Measurements from ENCODE around the gene SMOC1. TPM values are rescaled to one million over a fixed set of nuclear protein-coding genes. Genes with fewer than 3 reads are reported as not detected.

The SMOC1 gene
- total RNA-seq, 2 donors from 2014 or later, result 5.3 to 14.0 TPM

DNA sequence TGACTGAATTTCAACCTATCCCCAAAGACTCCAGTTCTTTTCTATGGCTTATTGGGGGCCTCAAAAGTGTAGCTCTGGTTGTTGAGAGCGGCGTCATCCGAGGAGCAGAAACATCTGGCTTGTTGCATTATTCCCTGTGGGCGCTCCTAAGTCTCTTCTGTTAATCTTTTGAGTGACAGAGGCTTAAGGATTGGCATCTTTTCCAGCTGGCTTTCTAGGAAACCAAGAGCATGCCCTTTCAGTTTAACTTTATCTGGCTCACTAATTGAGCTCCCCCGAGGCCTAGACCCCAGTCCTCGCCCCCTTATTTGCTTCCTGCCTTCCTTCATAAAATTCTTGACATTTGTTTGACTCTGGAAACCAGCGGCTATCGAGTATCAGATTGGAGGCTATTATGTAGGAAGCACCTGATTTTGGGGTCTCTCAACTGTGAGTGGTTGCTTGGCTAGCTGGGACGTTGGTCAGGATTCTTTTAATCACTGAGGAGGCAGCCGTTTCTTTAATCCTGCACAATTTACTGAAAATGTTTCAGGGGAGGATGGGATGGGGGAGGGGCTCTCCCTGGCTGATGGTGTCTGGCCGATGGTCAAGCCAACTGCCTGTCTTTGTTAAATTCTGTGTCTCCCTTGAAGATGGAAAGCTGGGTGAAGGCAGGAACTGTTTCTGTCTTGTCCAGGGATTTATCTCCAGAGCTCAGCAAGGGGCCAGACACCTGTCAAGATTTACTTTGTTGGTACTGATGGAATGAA, 3.1 kb downstream of the SMOC1 start:
- WGBS, 2 donors, result 60 to 73% methylated on average over 11 of the region's 11 CpGs
- intact Hi-C loops (cut with DNase I), result no loop called here
- no peak overlapping the region for H3K4me3 ChIP-seq
- DNase-seq, result no peak
- no peak overlapping the region for H3K27ac ChIP-seq
- no peak for TF ChIP-seq POLR2A (IDR thresholded peaks at IDR 0.05)
- TF ChIP-seq, protein P1, sequence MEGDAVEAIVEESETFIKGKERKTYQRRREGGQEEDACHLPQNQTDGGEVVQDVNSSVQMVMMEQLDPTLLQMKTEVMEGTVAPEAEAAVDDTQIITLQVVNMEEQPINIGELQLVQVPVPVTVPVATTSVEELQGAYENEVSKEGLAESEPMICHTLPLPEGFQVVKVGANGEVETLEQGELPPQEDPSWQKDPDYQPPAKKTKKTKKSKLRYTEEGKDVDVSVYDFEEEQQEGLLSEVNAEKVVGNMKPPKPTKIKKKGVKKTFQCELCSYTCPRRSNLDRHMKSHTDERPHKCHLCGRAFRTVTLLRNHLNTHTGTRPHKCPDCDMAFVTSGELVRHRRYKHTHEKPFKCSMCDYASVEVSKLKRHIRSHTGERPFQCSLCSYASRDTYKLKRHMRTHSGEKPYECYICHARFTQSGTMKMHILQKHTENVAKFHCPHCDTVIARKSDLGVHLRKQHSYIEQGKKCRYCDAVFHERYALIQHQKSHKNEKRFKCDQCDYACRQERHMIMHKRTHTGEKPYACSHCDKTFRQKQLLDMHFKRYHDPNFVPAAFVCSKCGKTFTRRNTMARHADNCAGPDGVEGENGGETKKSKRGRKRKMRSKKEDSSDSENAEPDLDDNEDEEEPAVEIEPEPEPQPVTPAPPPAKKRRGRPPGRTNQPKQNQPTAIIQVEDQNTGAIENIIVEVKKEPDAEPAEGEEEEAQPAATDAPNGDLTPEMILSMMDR (IDR thresholded peaks at IDR 0.05), result no peak
- H3K27me3 ChIP-seq, result no peaks in the 10 kb centered on the region
- H3K36me3 ChIP-seq (replicated peaks in 1 of 2; ENCODE audit: insufficient read depth in 1 of 2, low read depth in 2 of 2), result no peaks in the 10 kb centered on the region
- ATAC-seq, result no peak
- peaks cover 24% of the 10 kb centered on the region for H3K4me1 ChIP-seq
- H3K9me3 ChIP-seq, result no peaks in the 10 kb centered on the region

DNA sequence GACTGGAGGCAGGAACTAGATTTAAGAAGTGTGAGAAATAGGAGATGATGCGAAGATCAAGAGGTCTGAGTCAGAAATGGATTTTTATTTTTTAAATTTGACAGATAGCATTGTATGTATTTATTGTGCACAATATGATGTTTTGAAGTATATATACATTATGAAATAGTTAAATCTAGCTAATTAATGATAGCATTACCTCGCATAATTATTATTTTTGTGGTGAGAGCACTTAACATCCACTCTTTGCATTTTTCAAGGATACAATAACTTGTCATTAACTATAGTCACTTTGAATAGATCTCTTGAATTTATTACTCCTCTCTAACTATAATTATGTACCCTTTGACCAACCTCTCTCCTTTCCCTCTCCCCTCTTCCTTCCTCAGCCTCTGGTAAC, 3.7 kb downstream of the SMOC1 start:
- Histone ChIP-seq H3K4me3 (no peak overlapping the region), H3K27me3 (no peaks in the 10 kb centered on the region), H3K4me1 (peaks cover 25% of the 10 kb centered on the region), H3K27ac (no peak overlapping the region), H3K9me3 (no peaks in the 10 kb centered on the region), H3K36me3 (replicated peaks in 1 of 2; ENCODE audit: insufficient read depth in 1 of 2, low read depth in 2 of 2) (no peaks in the 10 kb centered on the region)
- intact Hi-C loops (cut with DNase I), result no loop called here
- no peak for TF ChIP-seq POLR2A (IDR thresholded peaks at IDR 0.05)
- TF ChIP-seq, protein P1 (IDR thresholded peaks at IDR 0.05), result no peak
- DNase-seq (no peak), ATAC-seq (no peak)
- 77 to 85% methylated on average over 2 of the region's 2 CpGs for WGBS, 2 donors

- Histone ChIP-seq H3K9me3 (no peaks in the 10 kb centered on the region), H3K36me3 (replicated peaks in 1 of 2; ENCODE audit: insufficient read depth in 1 of 2, low read depth in 2 of 2) (no peaks in the 10 kb centered on the region), H3K27me3 (no peaks in the 10 kb centered on the region), H3K4me3 (no peak overlapping the region), H3K27ac (no peak overlapping the region), H3K4me1 (peaks cover 9% of the 10 kb centered on the region)
- no peak for TF ChIP-seq POLR2A (IDR thresholded peaks at IDR 0.05)
- TF ChIP-seq, protein P1 (IDR thresholded peaks at IDR 0.05), result no peak
- intact Hi-C loops (cut with DNase I), result no loop called here
- no peak for DNase-seq
- no peak for ATAC-seq
- WGBS, 2 donors, result 70 to 79% methylated on average over 2 of the region's 2 CpGs
Measured at GRCh38 chr14:69886453-69887242, 7.4 kb downstream of the SMOC1 start.

GRCh38 chr14:69887740-69888657, 8.8 kb downstream of the SMOC1 start:
- TF ChIP-seq, protein P1 (IDR thresholded peaks at IDR 0.05), result no peak
- TF ChIP-seq POLR2A (IDR thresholded peaks at IDR 0.05), result no peak
- peak in 1 of 4 donors; percentile 34 for DNase-seq
- ATAC-seq, result peak; percentile 21

More at GRCh38 chr14:69887740-69888657, 8.8 kb downstream of the SMOC1 start:
- intact Hi-C loops (cut with DNase I), result no loop called here
- Histone ChIP-seq H3K27ac (no peak overlapping the region), H3K36me3 (replicated peaks in 1 of 2; ENCODE audit: insufficient read depth in 1 of 2, low read depth in 2 of 2) (no peaks in the 10 kb centered on the region), H3K9me3 (no peaks in the 10 kb centered on the region), H3K4me3 (no peak overlapping the region), H3K4me1 (peaks cover 9% of the 10 kb centered on the region), H3K27me3 (no peaks in the 10 kb centered on the region)
- WGBS, 2 donors, result 50 to 55% methylated on average over 9 of the region's 9 CpGs

Measured in body of pancreas (tissue), 4 donors.